Endodermal cell (in vitro differentiated cells): ENCODE results near the gene WSCD2. TPM values are rescaled to one million over a fixed set of nuclear protein-coding genes. Genes with fewer than 3 reads are reported as not detected.
A peak's percentile ranks its signal among the peaks of the same experiment; 100 is the strongest.

Source experiments
- DNase-seq: peaks from one replicate; pipeline ENCODE4 v3.0.0-alpha.2; 2017
- H3K27ac ChIP-seq: 2 replicates; pipeline ENCODE4 v1.5.1; 2013; ENCODE audit warnings: mild to moderate bottlenecking, low read depth, low read length, moderate library complexity
- H3K27me3 ChIP-seq: 2 replicates; pipeline ENCODE4 v1.6.1; 2013; ENCODE audit warnings: mild to moderate bottlenecking, low read length, moderate library complexity; ENCODE audit not compliant: insufficient read depth, control insufficient read depth, poor library complexity, severe bottlenecking
- H3K36me3 ChIP-seq: 2 replicates; pipeline ENCODE4 v1.7.0; 2013; ENCODE audit warnings: mild to moderate bottlenecking, low read length, moderate library complexity; ENCODE audit not compliant: control insufficient read depth, insufficient read depth
- H3K4me1 ChIP-seq: one replicate; pipeline ENCODE4 v1.7.0; 2013; ENCODE audit warnings: low read length; ENCODE audit not compliant: control insufficient read depth, insufficient read depth
- H3K4me3 ChIP-seq: 2 replicates; pipeline ENCODE4 v1.5.1; 2013; ENCODE audit warnings: mild to moderate bottlenecking, low read length, moderate library complexity
- H3K9ac ChIP-seq: 2 replicates; pipeline ENCODE4 v1.6.1; 2013; ENCODE audit warnings: mild to moderate bottlenecking, low read length, moderate library complexity; ENCODE audit not compliant: poor library complexity, severe bottlenecking; ENCODE audit errors: extremely low read depth
- H3K9me3 ChIP-seq: 2 replicates; pipeline ENCODE4 v1.6.1; 2013; ENCODE audit warnings: mild to moderate bottlenecking, low read length, moderate library complexity; ENCODE audit not compliant: control insufficient read depth
- H3K27ac Mint-ChIP-seq: 2 replicates; pipeline ENCODE4 v1.8.0; 2020; ENCODE audit warnings: mixed read lengths
- H3K27me3 Mint-ChIP-seq: 2 replicates; pipeline ENCODE4 v1.8.0; 2021; ENCODE audit warnings: mild to moderate bottlenecking, mixed read lengths; ENCODE audit not compliant: insufficient read depth
- H3K36me3 Mint-ChIP-seq: 2 replicates; pipeline ENCODE4 v1.8.0; 2020; ENCODE audit warnings: low read depth, mixed read lengths
- H3K4me1 Mint-ChIP-seq: 2 replicates; pipeline ENCODE4 v1.8.0; 2020; ENCODE audit warnings: mixed read lengths
- H3K4me3 Mint-ChIP-seq: 2 replicates; pipeline ENCODE4 v1.8.0; 2020; ENCODE audit warnings: mild to moderate bottlenecking, moderate library complexity, mixed read lengths
- H3K9me3 Mint-ChIP-seq: 2 replicates; pipeline ENCODE4 v1.8.0; 2020; ENCODE audit warnings: mild to moderate bottlenecking, mixed read lengths
- CTCF ChIP-seq: fragments of 200-600 bp; sonication (generic); conservative IDR thresholded peaks from 2 replicates; pipeline ENCODE4 v1.5.0; 2021; ENCODE audit warnings: antibody characterized with exemption, mild to moderate bottlenecking
- WGBS, 2 experiments: methylation state at CpG; one replicate each; pipeline versions ENCODE4 v1.1.5 to v1.1.7; 2013; ENCODE audit warnings: missing lambda C conversion rate in 2 of 2, mixed read lengths in 1 of 2; ENCODE audit not compliant: insufficient coverage in 1 of 2, insufficient read length in 1 of 2; 5-methylcytosine and 5-hydroxymethylcytosine counted together
- total RNA-seq, 2 donors: library from RNA; stranded (reverse); fragmentation: NEBNext Ultra II Directional in 1 of 2; extraction: Animal tissue kit (Norgen Biotek cat#: 25700) in 1 of 2; gene quantifications; 2 replicates in 1 of 2; 3 replicates in 1 of 2; pipeline ENCODE4 v1.2.1, GENCODE V29; 2021

WSCD2 gene
- total RNA-seq, 2 donors from 2014 or later: 0.80 to 1.3 TPM

- 27 to 62% methylated on average over 2 to 7 of the region's 7 CpGs for WGBS, 2 experiments
- no peaks in the 10 kb centered on the region for H3K36me3 ChIP-seq
- no peak overlapping the region for H3K4me3 ChIP-seq
- Mint-ChIP-seq H3K4me1 (peaks cover 13% of the 10 kb centered on the region), H3K36me3 (no peaks in the 10 kb centered on the region), H3K27me3 (peaks cover 4% of the 10 kb centered on the region), H3K4me3 (no peak overlapping the region), H3K9me3 (no peaks in the 10 kb centered on the region), H3K27ac (no peak overlapping the region)
- H3K9me3 ChIP-seq: no peaks in the 10 kb centered on the region
- no peak for TF ChIP-seq CTCF
- H3K9ac ChIP-seq: no peak overlapping the region
- H3K27me3 ChIP-seq: no peaks in the 10 kb centered on the region
- no peak overlapping the region for H3K27ac ChIP-seq
- H3K4me1 ChIP-seq: peaks cover 4% of the 10 kb centered on the region
- no peak for DNase-seq
Measured at GRCh38 chr12:108284163-108284562, 155.1 kb downstream of the WSCD2 start.

DNA sequence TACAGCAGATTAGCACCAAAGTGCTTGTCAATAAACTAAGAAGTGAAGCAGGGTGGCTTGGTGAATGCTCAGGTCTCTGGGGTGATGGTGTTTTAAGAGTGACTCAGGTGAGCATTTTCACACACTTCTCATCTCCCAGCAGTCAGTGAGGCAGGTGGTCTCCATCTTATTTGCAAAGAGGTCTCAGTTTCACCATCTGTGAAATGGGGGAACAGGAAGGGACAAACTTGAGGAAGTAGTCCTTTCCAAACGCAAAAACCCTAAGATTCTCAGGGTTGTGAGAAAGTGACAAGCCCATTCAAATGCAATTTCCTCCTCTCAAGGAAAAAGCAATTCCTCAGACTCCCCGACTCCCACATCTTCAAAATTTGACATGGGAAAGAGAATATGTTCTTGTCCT lies 155.9 kb downstream of the WSCD2 start:
- peaks cover 4% of the 10 kb centered on the region for H3K4me1 ChIP-seq
- Mint-ChIP-seq H3K27me3 (peaks cover 4% of the 10 kb centered on the region), H3K4me1 (peaks cover 13% of the 10 kb centered on the region), H3K9me3 (no peaks in the 10 kb centered on the region), H3K36me3 (no peaks in the 10 kb centered on the region), H3K4me3 (no peak overlapping the region), H3K27ac (no peak overlapping the region)
- DNase-seq: peak; percentile 64
- no peaks in the 10 kb centered on the region for H3K27me3 ChIP-seq
- no peak overlapping the region for H3K9ac ChIP-seq
- H3K27ac ChIP-seq: no peak overlapping the region
- TF ChIP-seq CTCF: no peak
- H3K4me3 ChIP-seq: no peak overlapping the region
- WGBS, 2 experiments: 63 to 75% methylated on average over 2 of the region's 2 CpGs
- H3K36me3 ChIP-seq: no peaks in the 10 kb centered on the region
- H3K9me3 ChIP-seq: no peaks in the 10 kb centered on the region

DNA sequence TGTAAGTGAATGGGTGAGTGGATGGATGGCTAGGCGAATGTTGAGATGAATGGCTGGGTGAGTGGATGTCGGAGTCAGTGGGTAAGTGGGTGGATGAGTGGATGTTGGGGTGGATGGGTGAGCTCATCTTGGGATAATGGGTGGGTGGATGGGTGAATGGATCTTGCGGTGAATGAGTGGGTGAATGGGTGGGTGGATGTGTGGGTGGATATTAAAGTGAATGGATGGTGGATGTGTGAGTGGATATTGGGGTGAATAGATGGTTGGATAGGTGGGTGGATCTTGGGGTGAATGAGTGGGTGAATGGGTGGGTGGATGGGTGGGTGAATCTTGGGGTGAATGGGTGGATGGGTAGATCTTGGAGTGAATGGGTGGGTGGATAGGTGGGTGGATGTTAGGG lies 158.1 kb downstream of the WSCD2 start:
- peaks cover 13% of the 10 kb centered on the region for H3K4me1 Mint-ChIP-seq
- H3K4me3 ChIP-seq: no peak overlapping the region
- 98 to 100% methylated on average over 1 to 3 of the region's 3 CpGs for whole genome bisulfite sequencing, 2 experiments
- no peak overlapping the region for H3K27ac ChIP-seq
- H3K9ac ChIP-seq: no peak overlapping the region
- H3K9me3 Mint-ChIP-seq: no peaks in the 10 kb centered on the region
- H3K36me3 Mint-ChIP-seq: no peaks in the 10 kb centered on the region
- H3K36me3 ChIP-seq: no peaks in the 10 kb centered on the region
- no peaks in the 10 kb centered on the region for H3K9me3 ChIP-seq
- H3K4me1 ChIP-seq: no peaks in the 10 kb centered on the region
- peaks cover 2% of the 10 kb centered on the region for H3K27me3 Mint-ChIP-seq
- no peaks in the 10 kb centered on the region for H3K27me3 ChIP-seq
- TF ChIP-seq CTCF: no peak
- no peak for DNase-seq
- H3K27ac Mint-ChIP-seq: no peak overlapping the region
- no peak overlapping the region for H3K4me3 Mint-ChIP-seq
